ENCODE data around the gene ATAD2B. TPM values are rescaled to one million over a fixed set of nuclear protein-coding genes. Genes with fewer than 3 reads are reported as not detected.

ATAD2B gene
- total and polyA plus RNA-seq, 11 donors = 2.8 to 13.3 (median 8.1) TPM

- WGBS, 4 donors = 79 to 96% (median 87%) methylated on average over 3 of the region's 3 CpGs
Measured at GRCh38 chr2:23839919-23840578, 86.9 kb downstream of the ATAD2B start.

GRCh38 chr2:23838996-23839395 is 87.9 kb downstream of the ATAD2B start:
- no peaks in the 10 kb centered on the region for H3K9me3 ChIP-seq
- no peak overlapping the region for H3K27ac ChIP-seq
- ATAC-seq = no peak
- 93 to 100% (median 96%) methylated on average over 1 of the region's 1 CpG for WGBS, 4 donors
- TF ChIP-seq POLR2A (IDR thresholded peaks at IDR 0.05) (no peak), CTCF (IDR thresholded peaks at IDR 0.05) (no peak)
- peaks cover 0 to 20% (median 10%) of the 10 kb centered on the region in 9 donors for H3K36me3 ChIP-seq
- peaks cover 0 to 4% (median 0%) of the 10 kb centered on the region in 12 donors for H3K4me1 ChIP-seq
- H3K27me3 ChIP-seq = no peaks in the 10 kb centered on the region
- no peak overlapping the region for H3K4me3 ChIP-seq
- no peak for DNase-seq
- intact Hi-C loops (cut with DNase I) = loop anchor here in 1 of 10 donors (10.0 kb wide), 1 partner anchor 246 kb away; the partner anchor contains the start of gene TP53I3

More at GRCh38 chr2:23839919-23840578, 86.9 kb downstream of the ATAD2B start:
- H3K4me1 ChIP-seq = peaks cover 0 to 4% (median 0%) of the 10 kb centered on the region in 12 donors
- TF ChIP-seq CTCF (IDR thresholded peaks at IDR 0.05) = no peak
- no peak overlapping the region for H3K4me3 ChIP-seq
- no peaks in the 10 kb centered on the region for H3K27me3 ChIP-seq
- peaks cover 0 to 20% (median 10%) of the 10 kb centered on the region in 9 donors for H3K36me3 ChIP-seq
- intact Hi-C loops (cut with DNase I) = loop anchor here in 1 of 10 donors (10.0 kb wide), 1 partner anchor 245 kb away; the partner anchor contains the start of gene TP53I3
- H3K9me3 ChIP-seq = peaks cover 0 to 8% (median 0%) of the 10 kb centered on the region in 12 donors
- no peak overlapping the region for H3K27ac ChIP-seq
- ATAC-seq (no peak), DNase-seq (no peak)

- no peak overlapping the region for H3K4me3 ChIP-seq
- no peak for TF ChIP-seq POLR2A (IDR thresholded peaks at IDR 0.05)
- TF ChIP-seq CTCF (IDR thresholded peaks at IDR 0.05) = no peak
- H3K27ac ChIP-seq = no peak overlapping the region
- no peaks in the 10 kb centered on the region for H3K9me3 ChIP-seq
- WGBS, 4 donors = 84 to 87% (median 87%) methylated on average over 1 of the region's 1 CpG
- H3K27me3 ChIP-seq = no peaks in the 10 kb centered on the region
- no peak for DNase-seq
- no peak for ATAC-seq
- H3K36me3 ChIP-seq = peaks cover 0 to 20% (median 10%) of the 10 kb centered on the region in 9 donors
- intact Hi-C loops (cut with DNase I) = loop anchor here in 1 of 10 donors (10.0 kb wide), 1 partner anchor 246 kb away; the partner anchor contains the start of gene TP53I3
- H3K4me1 ChIP-seq = peaks cover 0 to 2% (median 0%) of the 10 kb centered on the region in 12 donors
Measured at GRCh38 chr2:23838581-23838980, 88.3 kb downstream of the ATAD2B start.

- no peaks in the 10 kb centered on the region for H3K4me1 ChIP-seq
- ATAC-seq (no peak), DNase-seq (no peak)
- H3K27me3 ChIP-seq = no peaks in the 10 kb centered on the region
- intact Hi-C loops (cut with DNase I) = loop anchor here in 1 of 10 donors (10.0 kb wide), 1 partner anchor 247 kb away; the partner anchor contains the start of gene TP53I3
- peaks cover 0 to 20% (median 11%) of the 10 kb centered on the region in 9 donors for H3K36me3 ChIP-seq
- no peak for TF ChIP-seq POLR2A (IDR thresholded peaks at IDR 0.05)
- no peak for TF ChIP-seq CTCF (IDR thresholded peaks at IDR 0.05)
- no peaks in the 10 kb centered on the region for H3K9me3 ChIP-seq
- no peak overlapping the region for H3K27ac ChIP-seq
- WGBS, 4 donors = 94 to 99% (median 97%) methylated on average over 1 of the region's 1 CpG
- H3K4me3 ChIP-seq = no peak overlapping the region
Measured at GRCh38 chr2:23837871-23838270, 89.1 kb downstream of the ATAD2B start.

All from heart left ventricle (tissue), 16 donors.